ENCODE measurements around the gene C2CD2. TPM values are rescaled to one million over a fixed set of nuclear protein-coding genes. Genes with fewer than 3 reads are reported as not detected.

C2CD2 gene
- total RNA-seq, 1 experiment from 2014 or later, result 13.6 TPM

- CTCF ChIA-PET, result no interaction called here
- H3K27ac Mint-ChIP-seq (ENCODE audit: unreplicated experiment), result no peak overlapping the region
- H3K4me3 Mint-ChIP-seq (ENCODE audit: low read depth, unreplicated experiment), result no peak overlapping the region
- H3K9me3 Mint-ChIP-seq (ENCODE audit: low read depth, unreplicated experiment), result no peaks in the 10 kb centered on the region
- intact Hi-C loops (cut with micrococcal nuclease; ENCODE audit: unreplicated experiment), result no loop called here
- no peaks in the 10 kb centered on the region for H3K27me3 Mint-ChIP-seq (ENCODE audit: unreplicated experiment)
- DNase-seq, result no peak
- no peaks in the 10 kb centered on the region for H3K36me3 Mint-ChIP-seq (ENCODE audit: insufficient read depth, unreplicated experiment)
- H3K4me1 Mint-ChIP-seq (ENCODE audit: low read depth, unreplicated experiment), result no peaks in the 10 kb centered on the region
- no TSS peak for BruUV-seq (replicated peaks)
- TF ChIP-seq CTCF (IDR thresholded peaks at IDR 0.05; ENCODE audit: unreplicated experiment), result no peak
Measured at GRCh38 chr21:41974752-41975053, 20.9 kb upstream of the C2CD2 start.

GRCh38 chr21:41973861-41974751 lies 20.3 kb upstream of the C2CD2 start:
- BruUV-seq (replicated peaks), result no TSS peak

GRCh38 chr21:41973427-41973831 lies 19.6 kb upstream of the C2CD2 start:
- intact Hi-C loops (cut with micrococcal nuclease; ENCODE audit: unreplicated experiment), result no loop called here
- no peak overlapping the region for H3K4me3 Mint-ChIP-seq (ENCODE audit: low read depth, unreplicated experiment)
- BruUV-seq (replicated peaks), result no TSS peak
- no peaks in the 10 kb centered on the region for H3K4me1 Mint-ChIP-seq (ENCODE audit: low read depth, unreplicated experiment)
- no peak for TF ChIP-seq CTCF (IDR thresholded peaks at IDR 0.05; ENCODE audit: unreplicated experiment)
- CTCF ChIA-PET, result no interaction called here
- DNase-seq, result peak; percentile 12
- no peaks in the 10 kb centered on the region for H3K9me3 Mint-ChIP-seq (ENCODE audit: low read depth, unreplicated experiment)
- no peaks in the 10 kb centered on the region for H3K27me3 Mint-ChIP-seq (ENCODE audit: unreplicated experiment)
- H3K36me3 Mint-ChIP-seq (ENCODE audit: insufficient read depth, unreplicated experiment), result no peaks in the 10 kb centered on the region
- no peak overlapping the region for H3K27ac Mint-ChIP-seq (ENCODE audit: unreplicated experiment)

More at GRCh38 chr21:41973861-41974751, 20.3 kb upstream of the C2CD2 start:
- TF ChIP-seq CTCF (IDR thresholded peaks at IDR 0.05; ENCODE audit: unreplicated experiment), result no peak
- no peak overlapping the region for H3K4me3 Mint-ChIP-seq (ENCODE audit: low read depth, unreplicated experiment)
- CTCF ChIA-PET, result interaction anchor here (0.6 kb wide), 1 partner anchor 14 kb away, joined by 3 read pairs; no protein-coding TSS in a partner anchor
- no peaks in the 10 kb centered on the region for H3K27me3 Mint-ChIP-seq (ENCODE audit: unreplicated experiment)
- H3K27ac Mint-ChIP-seq (ENCODE audit: unreplicated experiment), result no peak overlapping the region
- H3K9me3 Mint-ChIP-seq (ENCODE audit: low read depth, unreplicated experiment), result no peaks in the 10 kb centered on the region
- DNase-seq, result no peak
- no peaks in the 10 kb centered on the region for H3K36me3 Mint-ChIP-seq (ENCODE audit: insufficient read depth, unreplicated experiment)
- no peaks in the 10 kb centered on the region for H3K4me1 Mint-ChIP-seq (ENCODE audit: low read depth, unreplicated experiment)
- intact Hi-C loops (cut with micrococcal nuclease; ENCODE audit: unreplicated experiment), result no loop called here

- H3K27me3 Mint-ChIP-seq (ENCODE audit: unreplicated experiment), result no peaks in the 10 kb centered on the region
- no peaks in the 10 kb centered on the region for H3K36me3 Mint-ChIP-seq (ENCODE audit: insufficient read depth, unreplicated experiment)
- H3K9me3 Mint-ChIP-seq (ENCODE audit: low read depth, unreplicated experiment), result no peaks in the 10 kb centered on the region
- no peak overlapping the region for H3K4me3 Mint-ChIP-seq (ENCODE audit: low read depth, unreplicated experiment)
- DNase-seq, result no peak
- CTCF ChIA-PET, result no interaction called here
- intact Hi-C loops (cut with micrococcal nuclease; ENCODE audit: unreplicated experiment), result no loop called here
- BruUV-seq (replicated peaks), result no TSS peak
- H3K27ac Mint-ChIP-seq (ENCODE audit: unreplicated experiment), result no peak overlapping the region
- no peak for TF ChIP-seq CTCF (IDR thresholded peaks at IDR 0.05; ENCODE audit: unreplicated experiment)
- H3K4me1 Mint-ChIP-seq (ENCODE audit: low read depth, unreplicated experiment), result no peaks in the 10 kb centered on the region
Measured at GRCh38 chr21:41972511-41973205, 18.8 kb upstream of the C2CD2 start.

Data from Calu3 (cell line).